Measurements from ENCODE around the gene NAP1L4. TPM values are rescaled to one million over a fixed set of nuclear protein-coding genes. Genes with fewer than 3 reads are reported as not detected.

Gene NAP1L4, protein sequence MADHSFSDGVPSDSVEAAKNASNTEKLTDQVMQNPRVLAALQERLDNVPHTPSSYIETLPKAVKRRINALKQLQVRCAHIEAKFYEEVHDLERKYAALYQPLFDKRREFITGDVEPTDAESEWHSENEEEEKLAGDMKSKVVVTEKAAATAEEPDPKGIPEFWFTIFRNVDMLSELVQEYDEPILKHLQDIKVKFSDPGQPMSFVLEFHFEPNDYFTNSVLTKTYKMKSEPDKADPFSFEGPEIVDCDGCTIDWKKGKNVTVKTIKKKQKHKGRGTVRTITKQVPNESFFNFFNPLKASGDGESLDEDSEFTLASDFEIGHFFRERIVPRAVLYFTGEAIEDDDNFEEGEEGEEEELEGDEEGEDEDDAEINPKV
- total RNA-seq = 161 and 179 TPM in 2 replicates

DNA sequence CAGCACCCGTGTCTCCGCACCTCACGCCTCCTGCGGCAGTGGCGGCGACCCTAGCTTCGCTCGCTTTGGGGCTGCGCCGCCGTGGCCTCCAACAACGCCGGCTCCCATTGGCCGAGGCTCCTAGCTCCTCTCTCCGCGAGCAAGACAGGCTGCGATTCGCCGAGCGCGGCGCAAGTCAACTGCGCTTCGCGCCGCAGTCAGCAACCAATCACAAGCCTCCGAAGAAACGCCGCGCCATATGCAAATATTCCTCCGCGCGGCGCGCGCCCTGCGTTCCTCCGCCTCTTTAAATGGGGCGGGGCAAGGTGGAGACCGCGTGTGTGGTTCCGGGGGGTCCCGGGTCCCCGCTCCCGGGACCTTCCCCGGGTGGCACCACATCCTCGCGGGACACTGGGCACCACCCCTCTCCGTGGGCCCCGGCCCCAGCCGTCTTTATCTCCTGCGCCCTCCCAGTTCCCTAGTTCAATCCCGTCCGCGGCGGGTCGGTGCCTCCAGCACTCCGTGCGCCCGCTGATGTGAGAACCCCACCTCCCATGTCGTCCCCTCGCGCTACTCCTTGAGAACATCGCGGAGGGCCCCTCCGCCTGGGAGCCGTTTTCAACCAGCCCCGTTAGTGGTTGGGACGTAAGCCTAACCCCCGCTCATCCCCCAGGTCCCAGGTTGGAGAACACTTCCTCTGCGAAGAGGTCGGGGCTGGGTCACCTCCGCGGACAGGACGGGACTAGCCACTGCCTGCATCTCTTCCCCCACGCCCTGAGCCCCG, at the start of gene NAP1L4:
Gene NAP1L4, minus strand, starts transcription at position 96 of the 763 bp plus-strand sequence. CDS start 13,109 bp downstream, outside the sequence.

DNA sequence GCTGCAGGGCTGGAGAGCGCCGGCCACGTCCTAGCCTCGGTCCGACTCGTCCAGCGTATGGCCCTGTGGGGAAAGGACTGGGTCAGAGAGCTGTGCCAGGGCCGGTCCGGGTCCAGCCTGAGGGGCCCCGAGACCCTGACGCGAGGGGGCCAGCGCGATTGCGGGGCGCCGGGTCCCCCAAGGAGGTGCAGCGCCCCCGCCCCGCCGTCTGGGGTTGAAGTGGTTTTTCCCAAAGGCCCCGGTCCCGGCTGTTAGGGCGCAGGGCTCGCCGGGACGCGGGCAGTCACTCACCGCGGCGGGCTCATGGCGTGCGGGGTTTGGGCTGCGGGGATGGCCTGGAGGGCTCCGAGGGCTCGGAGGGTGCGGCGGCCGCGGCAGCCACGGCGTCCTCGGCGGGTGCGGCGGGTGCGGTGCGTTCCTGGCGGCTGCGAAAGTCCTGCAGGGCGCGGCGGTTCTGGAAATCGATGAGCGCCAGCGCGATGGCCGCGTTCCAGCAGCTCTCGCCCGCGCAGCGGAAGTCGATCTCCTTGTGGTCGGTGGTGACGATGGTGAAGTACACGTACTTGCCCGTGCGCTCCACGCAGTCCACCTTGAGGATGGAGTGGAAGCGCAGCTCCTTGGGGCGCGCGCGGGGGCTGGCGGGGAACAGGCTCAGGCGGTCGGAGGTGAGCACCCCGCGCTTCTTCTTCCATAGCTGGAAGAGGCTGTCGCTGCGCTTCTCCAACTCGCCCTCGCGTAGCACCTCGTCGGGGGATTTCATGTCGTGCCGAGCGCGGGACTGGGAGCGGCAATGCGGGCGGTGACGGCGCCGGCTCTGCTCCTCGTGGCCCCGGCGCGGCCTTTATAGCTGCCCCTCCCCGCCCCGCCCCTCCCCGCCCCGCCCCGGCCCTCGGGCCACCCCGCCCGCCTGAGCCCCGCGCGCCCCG, 63.3 kb downstream of the NAP1L4 start, which contains the start of gene PHLDA2:
Gene PHLDA2, minus strand, starts transcription at position 816 of the 926 bp plus-strand sequence. Its CDS starts 56 bp downstream, at position 760.

Other genes starting within 250 kb of the NAP1L4 start
- gene CDKN1C, start 106.6 kb downstream of the NAP1L4 start, total RNA-seq = 3.1 and 4.7 TPM in 2 replicates
- gene PHLDA2, start 62.9 kb downstream of the NAP1L4 start, total RNA-seq = 4.9 and 6.1 TPM in 2 replicates
- 39.4 and 61.9 TPM in 2 replicates for gene CARS1, start 65.1 kb upstream of the NAP1L4 start, total RNA-seq
- gene OSBPL5, start 173.0 kb upstream of the NAP1L4 start, total RNA-seq = 22.1 and 36.3 TPM in 2 replicates
- not detected in 2 replicates for gene MRGPRG, start 226.5 kb upstream of the NAP1L4 start, total RNA-seq
- not detected in 2 replicates for gene MRGPRE, start 240.1 kb upstream of the NAP1L4 start, total RNA-seq